Measurements from ENCODE around the gene JAKMIP3.

The JAKMIP3 gene

DNA sequence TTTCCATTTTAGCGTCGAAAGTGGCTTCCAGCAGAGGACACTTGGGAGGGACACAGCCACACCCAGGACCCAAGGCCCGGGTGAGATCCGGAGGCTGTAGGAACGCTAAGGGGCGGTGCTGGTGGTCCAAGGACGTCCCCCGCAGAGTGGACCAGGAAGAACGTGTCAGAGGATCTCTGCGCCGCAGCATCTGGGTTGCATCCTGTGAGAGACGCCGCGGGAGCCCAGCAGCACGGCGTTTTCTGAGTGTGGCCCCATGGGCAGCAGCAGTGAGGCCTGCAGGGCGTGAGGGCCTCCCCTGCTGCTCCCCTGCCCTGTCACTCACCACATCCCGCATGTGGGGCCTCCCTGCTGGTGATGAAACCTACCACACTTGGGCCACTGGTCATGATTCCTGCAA is 43.5 kb upstream of the JAKMIP3 start:
- no peak overlapping the region for H3K27ac ChIP-seq
- TF ChIP-seq, protein P1, sequence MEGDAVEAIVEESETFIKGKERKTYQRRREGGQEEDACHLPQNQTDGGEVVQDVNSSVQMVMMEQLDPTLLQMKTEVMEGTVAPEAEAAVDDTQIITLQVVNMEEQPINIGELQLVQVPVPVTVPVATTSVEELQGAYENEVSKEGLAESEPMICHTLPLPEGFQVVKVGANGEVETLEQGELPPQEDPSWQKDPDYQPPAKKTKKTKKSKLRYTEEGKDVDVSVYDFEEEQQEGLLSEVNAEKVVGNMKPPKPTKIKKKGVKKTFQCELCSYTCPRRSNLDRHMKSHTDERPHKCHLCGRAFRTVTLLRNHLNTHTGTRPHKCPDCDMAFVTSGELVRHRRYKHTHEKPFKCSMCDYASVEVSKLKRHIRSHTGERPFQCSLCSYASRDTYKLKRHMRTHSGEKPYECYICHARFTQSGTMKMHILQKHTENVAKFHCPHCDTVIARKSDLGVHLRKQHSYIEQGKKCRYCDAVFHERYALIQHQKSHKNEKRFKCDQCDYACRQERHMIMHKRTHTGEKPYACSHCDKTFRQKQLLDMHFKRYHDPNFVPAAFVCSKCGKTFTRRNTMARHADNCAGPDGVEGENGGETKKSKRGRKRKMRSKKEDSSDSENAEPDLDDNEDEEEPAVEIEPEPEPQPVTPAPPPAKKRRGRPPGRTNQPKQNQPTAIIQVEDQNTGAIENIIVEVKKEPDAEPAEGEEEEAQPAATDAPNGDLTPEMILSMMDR (conservative IDR thresholded peaks at IDR 0.05): no peak

DNA sequence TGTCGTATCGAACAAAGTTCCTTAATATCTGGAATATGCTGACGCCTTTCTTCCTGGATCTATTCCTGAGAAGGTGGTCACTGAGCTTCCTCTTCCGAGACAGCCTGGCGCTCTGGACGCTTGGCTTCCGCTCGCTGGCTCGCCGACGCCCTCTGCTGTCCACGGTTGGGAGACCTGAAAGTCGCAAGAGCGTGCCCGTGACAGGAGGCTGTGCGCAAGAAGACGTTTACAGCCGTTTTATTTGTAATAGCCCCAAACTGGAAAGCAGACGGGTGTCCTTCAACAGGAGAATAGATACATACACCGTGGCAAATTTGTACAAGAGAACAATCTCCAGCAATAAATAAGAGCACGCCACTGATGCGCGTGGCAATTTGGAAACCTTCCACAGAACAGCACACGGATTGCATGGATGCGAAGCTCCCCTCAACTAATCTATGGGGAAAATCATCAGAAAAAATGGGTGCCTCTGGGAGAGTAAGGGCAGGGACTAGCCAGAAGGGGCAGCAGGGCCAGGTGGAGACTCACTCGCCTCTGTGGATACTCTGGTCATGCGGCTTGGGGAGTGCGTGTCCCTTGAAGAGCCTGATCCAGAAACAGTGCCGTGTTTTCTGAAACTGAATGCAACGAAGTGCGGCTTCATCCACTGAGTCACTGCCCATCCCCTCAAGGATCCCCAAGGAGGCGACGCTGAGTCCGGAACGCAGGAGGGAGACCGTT is 42.5 kb upstream of the JAKMIP3 start:
- no peak overlapping the region; the same call in 1 of the 2 replicates for H3K27ac ChIP-seq
- TF ChIP-seq, protein P1 (conservative IDR thresholded peaks at IDR 0.05): peak; percentile 88

DNA sequence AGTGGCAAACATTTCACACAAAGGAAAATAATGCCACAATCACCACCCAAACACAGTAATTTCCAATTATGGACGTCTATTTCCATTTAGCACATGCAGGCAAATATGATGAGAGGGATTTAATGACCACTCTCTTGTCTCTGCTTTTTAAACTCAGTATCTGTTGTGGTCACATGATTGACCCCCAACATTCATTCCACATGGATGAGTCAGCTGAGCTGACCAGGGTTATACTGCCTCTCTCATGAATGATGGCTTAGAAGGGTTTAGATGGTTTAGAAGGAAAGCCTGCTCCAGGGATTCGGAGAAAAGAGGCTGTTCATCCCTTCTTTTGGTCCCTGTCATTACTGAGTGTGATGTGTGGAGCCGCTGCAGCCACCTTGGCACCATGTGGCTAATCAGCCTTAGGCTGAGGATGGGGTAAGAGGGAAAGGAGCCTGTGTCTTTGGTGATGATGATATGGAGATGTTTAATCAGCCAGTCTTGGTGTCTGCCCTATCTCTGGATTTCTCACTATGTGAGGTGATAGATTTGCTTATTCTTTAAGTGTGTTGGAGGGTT is 38.2 kb upstream of the JAKMIP3 start:
- TF ChIP-seq, protein P1 (conservative IDR thresholded peaks at IDR 0.05): no peak
- no peak overlapping the region for H3K27ac ChIP-seq

DNA sequence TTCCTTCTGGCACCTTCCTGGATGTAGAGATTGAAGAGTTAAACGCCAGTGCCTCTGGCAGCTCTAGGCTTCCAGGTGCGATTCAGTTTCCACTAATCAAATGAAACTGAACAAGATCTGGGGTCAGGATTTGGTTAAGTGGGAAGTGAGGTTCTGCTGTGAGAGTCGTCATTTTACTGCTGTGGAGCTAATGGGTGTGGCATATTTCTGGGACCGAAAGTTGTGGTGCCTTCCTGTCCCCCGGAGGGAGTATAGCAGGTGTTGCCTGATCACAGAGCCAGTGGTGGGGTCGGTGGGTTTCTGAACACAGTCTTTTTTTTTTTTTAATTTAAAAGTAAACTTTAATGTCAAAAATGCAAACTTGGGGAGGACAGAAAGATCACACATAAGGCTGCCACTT is 37.0 kb upstream of the JAKMIP3 start:
- H3K27ac ChIP-seq: no peak overlapping the region
- TF ChIP-seq, protein P1 (conservative IDR thresholded peaks at IDR 0.05): no peak

DNA sequence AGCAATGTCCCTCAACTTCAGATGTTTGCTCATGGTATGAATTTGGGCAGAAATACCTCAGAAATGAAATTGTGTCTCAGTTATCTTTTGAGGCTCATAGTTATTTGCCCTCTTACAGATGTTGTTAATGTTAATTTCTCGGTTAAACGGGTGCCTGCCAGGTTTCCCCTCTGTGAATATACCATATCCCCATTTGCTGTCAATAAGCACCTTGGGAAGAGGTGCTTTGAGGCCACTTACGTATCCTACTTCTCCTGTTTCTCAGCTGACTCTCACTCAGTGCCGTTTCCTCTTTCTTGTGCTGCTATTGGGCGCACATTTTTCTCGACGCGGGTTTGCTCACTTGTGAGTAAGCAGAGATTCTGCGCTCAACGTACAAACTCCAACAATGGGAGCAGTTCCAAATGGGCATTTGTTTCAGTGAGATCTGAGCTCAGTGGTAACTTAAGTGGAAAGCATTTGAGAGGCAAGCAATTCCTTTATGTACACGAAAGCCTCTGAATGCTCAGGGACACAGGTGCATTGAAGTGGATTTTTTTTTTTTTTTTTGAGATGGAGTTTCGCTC is 34.8 kb upstream of the JAKMIP3 start:
- no peak overlapping the region for H3K27ac ChIP-seq
- TF ChIP-seq, protein P1 (conservative IDR thresholded peaks at IDR 0.05): no peak

DNA sequence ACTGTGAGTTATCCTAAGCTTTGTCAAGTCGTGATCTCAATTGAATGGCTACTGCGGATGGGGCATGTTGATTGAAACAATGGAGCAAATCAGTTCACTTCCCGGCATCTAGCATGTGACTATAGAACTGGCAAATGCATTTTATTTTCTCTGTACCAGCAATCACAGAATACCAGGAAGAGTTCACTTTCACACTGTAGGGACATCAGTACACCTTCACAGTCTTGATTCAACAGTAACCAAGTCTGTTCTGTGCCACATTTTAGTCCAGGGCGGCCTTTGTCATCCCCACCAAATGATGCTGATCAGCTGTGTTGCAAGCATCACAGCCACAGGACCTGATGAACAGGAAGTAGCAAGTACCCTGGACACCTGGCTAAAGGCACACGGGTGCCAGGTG is 32.1 kb upstream of the JAKMIP3 start:
- no peak overlapping the region for H3K27ac ChIP-seq
- TF ChIP-seq, protein P1 (conservative IDR thresholded peaks at IDR 0.05): no peak

DNA sequence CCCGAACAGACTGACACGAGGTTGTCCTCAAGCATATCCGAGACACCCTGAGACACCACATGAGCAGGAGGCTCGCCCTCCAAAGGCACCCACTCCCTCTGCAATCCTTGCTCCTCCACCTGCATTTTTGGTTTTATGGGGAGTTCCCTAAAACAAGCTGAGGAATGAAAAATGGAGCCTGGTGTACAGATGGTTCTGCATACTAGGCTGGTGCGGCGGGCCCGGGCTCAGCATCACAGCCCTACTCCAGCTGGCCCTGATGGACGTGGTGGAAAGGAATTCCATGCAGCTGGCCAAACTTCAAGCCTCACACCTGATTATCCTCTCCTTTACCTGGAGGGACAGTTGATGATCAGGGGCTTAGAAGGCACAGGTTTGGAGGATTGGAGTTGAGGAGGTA is 30.3 kb upstream of the JAKMIP3 start:
- TF ChIP-seq, protein P1 (conservative IDR thresholded peaks at IDR 0.05): no peak
- peak overlapping the region; percentile 84 for H3K27ac ChIP-seq
